ENCODE results near the gene PRRC1.

DNA sequence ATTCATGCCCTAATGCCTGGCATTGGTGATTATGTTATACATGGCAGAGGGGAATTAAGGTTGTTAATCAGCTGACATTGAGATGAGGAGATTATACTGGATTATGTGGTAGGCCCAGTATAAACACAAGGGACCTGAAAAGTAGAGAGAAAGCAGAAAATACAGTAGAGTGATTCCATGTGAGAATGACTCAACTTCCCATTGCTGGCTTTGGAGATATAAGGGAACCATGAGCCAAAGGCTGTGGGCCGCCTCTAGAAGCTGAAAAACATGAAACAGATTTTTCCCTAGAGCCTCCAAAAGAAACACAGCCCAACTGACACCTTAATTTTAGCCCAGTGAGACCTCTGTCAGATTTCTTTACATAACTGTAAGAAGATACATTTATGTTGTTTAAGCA lies 66.4 kb downstream of the PRRC1 start:
- TF ChIP-seq, protein P1, sequence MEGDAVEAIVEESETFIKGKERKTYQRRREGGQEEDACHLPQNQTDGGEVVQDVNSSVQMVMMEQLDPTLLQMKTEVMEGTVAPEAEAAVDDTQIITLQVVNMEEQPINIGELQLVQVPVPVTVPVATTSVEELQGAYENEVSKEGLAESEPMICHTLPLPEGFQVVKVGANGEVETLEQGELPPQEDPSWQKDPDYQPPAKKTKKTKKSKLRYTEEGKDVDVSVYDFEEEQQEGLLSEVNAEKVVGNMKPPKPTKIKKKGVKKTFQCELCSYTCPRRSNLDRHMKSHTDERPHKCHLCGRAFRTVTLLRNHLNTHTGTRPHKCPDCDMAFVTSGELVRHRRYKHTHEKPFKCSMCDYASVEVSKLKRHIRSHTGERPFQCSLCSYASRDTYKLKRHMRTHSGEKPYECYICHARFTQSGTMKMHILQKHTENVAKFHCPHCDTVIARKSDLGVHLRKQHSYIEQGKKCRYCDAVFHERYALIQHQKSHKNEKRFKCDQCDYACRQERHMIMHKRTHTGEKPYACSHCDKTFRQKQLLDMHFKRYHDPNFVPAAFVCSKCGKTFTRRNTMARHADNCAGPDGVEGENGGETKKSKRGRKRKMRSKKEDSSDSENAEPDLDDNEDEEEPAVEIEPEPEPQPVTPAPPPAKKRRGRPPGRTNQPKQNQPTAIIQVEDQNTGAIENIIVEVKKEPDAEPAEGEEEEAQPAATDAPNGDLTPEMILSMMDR (IDR thresholded peaks at IDR 0.05 in 2 of 3, conservative IDR thresholded peaks at IDR 0.05 in 1 of 3; ENCODE audit: insufficient read depth in 2 of 3, low read depth in 1 of 3, low read length in 3 of 3): no peak
- TF ChIP-seq POLR2A (conservative IDR thresholded peaks at IDR 0.05): no peak
- TF ChIP-seq CHD4 (IDR thresholded peaks at IDR 0.05; ENCODE audit: insufficient read depth, insufficient replicate concordance, low read depth, low read length, poor library complexity, severe bottlenecking): no peak
- no peak for TF ChIP-seq CXXC5 (CRISPR knock-in tag; IDR thresholded peaks at IDR 0.05)
- TF ChIP-seq EZH2 (IDR thresholded peaks at IDR 0.05; ENCODE audit: borderline replicate concordance, low read depth, low read length): no peak
- TF ChIP-seq POLR2AphosphoS5 (IDR thresholded peaks at IDR 0.05; ENCODE audit: control insufficient read depth, insufficient read depth, low read depth, low read length): no peak
- TF ChIP-seq, protein P2, sequence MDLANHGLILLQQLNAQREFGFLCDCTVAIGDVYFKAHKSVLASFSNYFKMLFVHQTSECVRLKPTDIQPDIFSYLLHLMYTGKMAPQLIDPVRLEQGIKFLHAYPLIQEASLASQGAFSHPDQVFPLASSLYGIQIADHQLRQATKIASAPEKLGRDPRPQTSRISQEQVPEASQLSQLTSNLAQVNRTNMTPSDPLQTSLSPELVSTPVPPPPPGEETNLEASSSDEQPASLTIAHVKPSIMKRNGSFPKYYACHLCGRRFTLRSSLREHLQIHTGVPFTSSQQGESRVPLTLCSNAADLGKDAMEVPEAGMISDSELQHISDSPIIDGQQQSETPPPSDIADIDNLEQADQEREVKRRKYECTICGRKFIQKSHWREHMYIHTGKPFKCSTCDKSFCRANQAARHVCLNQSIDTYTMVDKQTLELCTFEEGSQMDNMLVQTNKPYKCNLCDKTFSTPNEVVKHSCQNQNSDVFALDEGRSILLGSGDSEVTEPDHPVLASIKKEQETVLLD (IDR thresholded peaks at IDR 0.05): no peak
- TF ChIP-seq NR2C1 (IDR thresholded peaks at IDR 0.05): no peak
- no peak for TF ChIP-seq NR2C1 (tag; IDR thresholded peaks at IDR 0.05)
- TF ChIP-seq HDAC6 (IDR thresholded peaks at IDR 0.05; ENCODE audit: low read depth, low read length): no peak
- no peak for TF ChIP-seq ZNF589 (CRISPR knock-in tag; IDR thresholded peaks at IDR 0.05; ENCODE audit: low read depth)
- TF ChIP-seq IRF2 (CRISPR knock-in tag; IDR thresholded peaks at IDR 0.05): no peak
- no peak for TF ChIP-seq SREBF1 (IDR thresholded peaks at IDR 0.05; ENCODE audit: borderline replicate concordance, low read depth, low read length)

Measured in K562 (cell line).